Left ventricle myocardium inferior (tissue), 1 donor: ENCODE data around the gene ZC3HAV1. TPM values are rescaled to one million over a fixed set of nuclear protein-coding genes. Genes with fewer than 3 reads are reported as not detected.
"Not testable (repeated sequence)": the region's sequence is repeated elsewhere in the genome, so short reads cannot be mapped to it uniquely, and the experiment has no call there.

Experiments
- DNase-seq: peaks from one replicate; pipeline ENCODE4 v3.0.0-alpha.2; 2020
- H3K27ac ChIP-seq: fragments of 200-600 bp; replicated peaks from 2 replicates; pipeline ENCODE4 v1.8.0; 2021
- H3K27me3 ChIP-seq: fragments of 200-600 bp; 2 replicates; pipeline ENCODE4 v1.8.0; 2021; ENCODE audit warnings: low read depth
- H3K36me3 ChIP-seq: fragments of 200-600 bp; 2 replicates; pipeline ENCODE4 v1.8.0; 2021
- H3K4me1 ChIP-seq: fragments of 200-600 bp; 2 replicates; pipeline ENCODE4 v1.8.0; 2021
- H3K4me3 ChIP-seq: fragments of 200-600 bp; 2 replicates; pipeline ENCODE4 v1.8.0; 2021; ENCODE audit warnings: mild to moderate bottlenecking, moderate library complexity
- H3K9me3 ChIP-seq: fragments of 200-600 bp; replicated peaks from 2 replicates; pipeline ENCODE4 v1.8.0; 2021
- intact Hi-C: fragments of 100-400 bp; cut with micrococcal nuclease; formaldehyde crosslinking; loops from one replicate; pipeline ENCODE4 v1.11.0; 2022
- total RNA-seq: library from RNA; stranded (reverse); fragmentation: NEBNext Ultra II Directional; extraction: Animal tissue kit (Norgen Biotek cat#: 25700); gene quantifications from one replicate; pipeline ENCODE4 v1.2.1, GENCODE V29; 2021
- TF ChIP-seq, protein P1 (sequence below): fragments of 200-600 bp; IDR thresholded peaks from 2 replicates; pipeline ENCODE4 v1.8.0; 2021; ENCODE audit warnings: antibody characterized with exemption, mild to moderate bottlenecking, borderline replicate concordance
- donor health status: DM: no; HTN: yes; CAD: no; lungs with severe emphysema.

ZC3HAV1 gene
- total RNA-seq, 1 donor from 2014 or later, result 6.8 TPM

DNA sequence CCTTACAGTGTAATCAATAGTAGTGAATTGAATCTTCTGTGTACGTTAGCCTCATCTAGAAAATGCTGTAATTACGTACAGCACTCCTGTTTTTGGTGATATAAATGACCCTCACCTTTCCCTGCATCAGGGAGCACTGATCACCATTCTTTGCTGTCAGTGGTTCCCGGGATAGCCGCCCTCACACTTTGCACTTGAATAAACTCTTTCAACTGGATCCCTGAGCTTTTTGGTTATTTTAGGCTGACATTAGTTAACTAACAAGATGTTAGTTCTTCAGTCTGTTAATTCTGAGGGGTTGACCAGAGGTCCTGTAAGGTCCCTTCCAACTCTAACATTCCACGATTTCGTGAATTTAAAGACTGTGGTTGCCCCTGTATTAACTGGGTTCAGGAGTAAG is 23.4 kb upstream of the ZC3HAV1 start:
- H3K4me3 ChIP-seq, result peak overlapping the region; percentile 72
- H3K27me3 ChIP-seq, result no peaks in the 10 kb centered on the region
- DNase-seq, result no peak
- no peaks in the 10 kb centered on the region for H3K9me3 ChIP-seq
- TF ChIP-seq, protein P1, sequence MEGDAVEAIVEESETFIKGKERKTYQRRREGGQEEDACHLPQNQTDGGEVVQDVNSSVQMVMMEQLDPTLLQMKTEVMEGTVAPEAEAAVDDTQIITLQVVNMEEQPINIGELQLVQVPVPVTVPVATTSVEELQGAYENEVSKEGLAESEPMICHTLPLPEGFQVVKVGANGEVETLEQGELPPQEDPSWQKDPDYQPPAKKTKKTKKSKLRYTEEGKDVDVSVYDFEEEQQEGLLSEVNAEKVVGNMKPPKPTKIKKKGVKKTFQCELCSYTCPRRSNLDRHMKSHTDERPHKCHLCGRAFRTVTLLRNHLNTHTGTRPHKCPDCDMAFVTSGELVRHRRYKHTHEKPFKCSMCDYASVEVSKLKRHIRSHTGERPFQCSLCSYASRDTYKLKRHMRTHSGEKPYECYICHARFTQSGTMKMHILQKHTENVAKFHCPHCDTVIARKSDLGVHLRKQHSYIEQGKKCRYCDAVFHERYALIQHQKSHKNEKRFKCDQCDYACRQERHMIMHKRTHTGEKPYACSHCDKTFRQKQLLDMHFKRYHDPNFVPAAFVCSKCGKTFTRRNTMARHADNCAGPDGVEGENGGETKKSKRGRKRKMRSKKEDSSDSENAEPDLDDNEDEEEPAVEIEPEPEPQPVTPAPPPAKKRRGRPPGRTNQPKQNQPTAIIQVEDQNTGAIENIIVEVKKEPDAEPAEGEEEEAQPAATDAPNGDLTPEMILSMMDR, result no peak
- intact Hi-C loops, result no loop called here
- peak overlapping the region; percentile 75 for H3K27ac ChIP-seq
- H3K36me3 ChIP-seq, result no peaks in the 10 kb centered on the region
- peaks cover 19% of the 10 kb centered on the region for H3K4me1 ChIP-seq

DNA sequence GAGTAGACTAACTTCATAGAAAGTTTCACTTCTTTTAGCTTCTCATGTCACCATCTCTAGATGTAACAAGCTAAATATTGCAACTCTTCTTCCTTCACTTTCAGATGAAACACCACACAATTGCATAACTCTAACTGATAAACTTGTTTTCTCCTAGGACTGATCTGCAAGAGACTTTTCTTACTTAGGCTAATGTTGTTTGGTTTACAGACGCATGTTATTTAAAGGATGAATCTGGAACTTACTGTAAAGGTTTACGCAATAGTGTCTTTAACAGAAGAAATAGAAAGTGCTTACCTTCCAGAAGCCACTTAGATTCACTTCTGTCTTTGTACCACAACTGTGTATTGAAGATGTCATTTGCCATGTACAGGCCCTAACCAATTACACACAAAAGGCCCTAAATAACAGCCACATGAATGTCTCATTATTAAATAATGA is 22.1 kb upstream of the ZC3HAV1 start:
- Histone ChIP-seq H3K27ac (no peak overlapping the region), H3K27me3 (peaks cover 3% of the 10 kb centered on the region), H3K9me3 (no peaks in the 10 kb centered on the region), H3K4me3 (no peak overlapping the region), H3K36me3 (no peaks in the 10 kb centered on the region), H3K4me1 (peaks cover 19% of the 10 kb centered on the region)
- no peak for DNase-seq
- intact Hi-C loops, result no loop called here
- TF ChIP-seq, protein P1, result no peak

DNA sequence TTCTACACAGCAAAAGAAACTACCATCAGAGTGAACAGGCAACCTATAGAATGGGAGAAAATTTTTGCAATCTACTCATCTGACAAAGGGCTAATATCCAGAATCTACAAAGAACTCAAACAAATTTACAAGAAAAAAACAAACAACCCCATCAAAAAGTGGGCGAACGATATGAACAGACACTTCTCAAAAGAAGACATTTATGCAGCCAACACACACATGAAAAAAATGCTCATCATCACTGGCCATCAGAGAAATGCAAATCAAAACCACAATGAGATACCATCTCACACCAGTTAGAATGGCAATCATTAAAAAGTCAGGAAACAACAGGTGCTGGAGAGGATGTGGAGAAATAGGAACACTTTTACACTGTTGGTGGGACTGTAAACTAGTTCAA is 20.3 kb upstream of the ZC3HAV1 start:
- H3K36me3 ChIP-seq, H3K9me3 ChIP-seq, H3K27ac ChIP-seq, H3K4me3 ChIP-seq, intact Hi-C loops, H3K27me3 ChIP-seq, DNase-seq: not testable (repeated sequence)
- peaks cover 19% of the 10 kb centered on the region for H3K4me1 ChIP-seq

DNA sequence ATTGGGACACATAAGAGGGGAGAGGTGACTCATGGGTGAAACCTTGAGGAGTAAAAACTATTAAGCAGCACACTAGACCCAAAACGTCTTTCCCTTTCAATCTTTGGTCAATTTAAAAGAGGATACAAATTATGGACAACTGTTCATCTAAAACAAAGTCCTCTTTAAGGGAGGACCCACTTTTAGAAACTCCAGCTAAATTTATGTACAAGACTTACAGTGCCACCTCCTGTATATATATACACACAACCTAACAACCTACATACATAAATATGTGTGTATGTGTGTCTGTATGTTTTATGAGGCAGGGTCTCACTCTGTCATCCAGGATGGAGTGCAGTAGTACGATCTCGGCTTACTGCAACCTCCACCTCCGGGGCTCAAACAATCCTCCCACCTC is 18.1 kb upstream of the ZC3HAV1 start:
- Histone ChIP-seq H3K27me3 (peaks cover 23% of the 10 kb centered on the region), H3K9me3 (no peaks in the 10 kb centered on the region), H3K4me1 (peaks cover under 1% of the 10 kb centered on the region), H3K4me3 (no peak overlapping the region), H3K36me3 (no peaks in the 10 kb centered on the region), H3K27ac (no peak overlapping the region)
- intact Hi-C loops, result no loop called here
- TF ChIP-seq, protein P1, result no peak
- DNase-seq, result no peak

DNA sequence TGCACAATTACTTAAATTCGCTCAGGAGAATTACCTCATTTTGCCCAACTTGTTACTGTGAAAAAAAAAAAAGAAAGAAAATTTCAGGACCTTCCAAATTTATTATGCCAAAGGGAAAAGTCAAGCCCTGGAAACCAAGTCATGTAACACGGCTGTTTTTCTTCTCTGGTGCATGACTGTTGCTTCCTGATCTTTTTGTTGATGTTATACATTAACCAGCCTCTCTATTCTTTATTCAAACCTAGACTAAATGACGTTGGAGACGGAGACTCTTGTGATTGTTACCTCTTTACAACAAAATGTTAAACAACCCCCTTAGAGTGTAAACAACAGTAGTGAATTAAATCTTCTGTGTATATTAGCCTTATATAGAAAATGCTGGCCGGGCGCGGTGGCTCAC is 16.1 kb upstream of the ZC3HAV1 start:
- TF ChIP-seq, protein P1, result no peak
- intact Hi-C loops, result no loop called here

DNA sequence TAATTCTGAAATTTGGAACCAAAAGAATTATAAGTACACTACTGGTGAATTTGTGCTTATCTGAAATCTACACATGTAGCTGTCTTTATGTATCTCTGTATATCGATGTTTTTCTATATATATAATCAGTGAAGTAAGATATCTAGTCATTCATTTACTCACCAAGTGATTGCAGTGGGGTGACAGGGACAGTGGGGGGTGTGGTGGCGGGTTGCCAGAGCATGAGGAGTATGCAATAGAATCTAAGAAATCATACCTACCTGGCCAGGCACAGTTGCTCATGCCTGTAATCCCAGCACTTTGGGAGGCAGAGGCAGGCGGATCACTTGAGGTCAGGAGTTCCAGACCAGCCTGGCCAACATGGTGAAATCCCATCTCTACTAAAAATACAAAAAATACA is 15.5 kb upstream of the ZC3HAV1 start:
- H3K27ac ChIP-seq, H3K36me3 ChIP-seq, H3K4me1 ChIP-seq, intact Hi-C loops, DNase-seq, H3K9me3 ChIP-seq, H3K4me3 ChIP-seq: not testable (repeated sequence)
- H3K27me3 ChIP-seq, result peaks cover 24% of the 10 kb centered on the region

More for the DNA sequence above, 16.1 kb upstream of the ZC3HAV1 start:
- no peaks in the 10 kb centered on the region for H3K36me3 ChIP-seq
- no peaks in the 10 kb centered on the region for H3K9me3 ChIP-seq
- H3K4me1 ChIP-seq, result no peaks in the 10 kb centered on the region
- H3K4me3 ChIP-seq, result no peak overlapping the region
- no peak overlapping the region for H3K27ac ChIP-seq
- no peak for DNase-seq
- peaks cover 23% of the 10 kb centered on the region for H3K27me3 ChIP-seq
